Measurements from ENCODE around the gene HYAL1. TPM values are rescaled to one million over a fixed set of nuclear protein-coding genes. Genes with fewer than 3 reads are reported as not detected.

Gene HYAL1
- total and polyA plus RNA-seq, 2 experiments from 2014 or later: 0.20 TPM; not detected in 1

- DNase-seq: no peak
- 0 out of 2 replicates have a peak, but pooled peaks cover 8% of the 10 kb centered on the region for H3F3A ChIP-seq (ENCODE audit: insufficient read depth)
- H3K27me3 ChIP-seq (replicated peaks; ENCODE audit: insufficient read depth): no peaks in the 10 kb centered on the region
- peak overlapping the region; percentile 83 for H2AFZ ChIP-seq
- H4K20me1 ChIP-seq (ENCODE audit: insufficient read depth): no peaks in the 10 kb centered on the region
- peak overlapping the region; percentile 55; the same call in 1 of the 2 replicates for H3K9ac ChIP-seq
- H3K79me2 ChIP-seq (ENCODE audit: insufficient read depth): peaks cover 15% of the 10 kb centered on the region
- H3K4me2 ChIP-seq (ENCODE audit: unreplicated experiment): peak overlapping the region; percentile 100
- peaks cover 11% of the 10 kb centered on the region; the same call in 1 of the 2 replicates for H3K4me1 ChIP-seq (ENCODE audit: insufficient read depth)
- peak overlapping the region; percentile 76 for H3K4me3 ChIP-seq
- WGBS, 2 experiments (ENCODE audit: low coverage in 1 of 2, low lambda C conversion rate in 2 of 2, missing lambda C conversion rate in 2 of 2): 65 to 72% methylated on average over 8 of the region's 8 CpGs
- in situ Hi-C loops (cut with MboI): loop anchor here (10.0 kb wide), 1 partner anchor 190 kb away; no protein-coding TSS in a partner anchor
- H3K9me2 ChIP-seq (ENCODE audit: insufficient read depth): no peaks in the 10 kb centered on the region
- H3K36me3 ChIP-seq (ENCODE audit: low read depth): no peaks in the 10 kb centered on the region
- TF ChIP-seq EZH2phosphoT487 (IDR thresholded peaks at IDR 0.05; ENCODE audit: insufficient read depth, low read depth): no peak
- no peak for TF ChIP-seq EZH2 (IDR thresholded peaks at IDR 0.05; ENCODE audit: insufficient read depth, poor library complexity, severe bottlenecking)
- H3K27ac ChIP-seq: no peak overlapping the region
- H3K9me3 ChIP-seq (ENCODE audit: low read depth): no peaks in the 10 kb centered on the region
Measured at GRCh38 chr3:50345008-50345407, 41.6 kb upstream of the HYAL1 start.

GRCh38 chr3:50342813-50343633 lies 39.6 kb upstream of the HYAL1 start:
- WGBS, 2 experiments (ENCODE audit: low coverage in 1 of 2, low lambda C conversion rate in 2 of 2, missing lambda C conversion rate in 2 of 2): 85% methylated on average over 13 of the region's 13 CpGs
- no peak overlapping the region for H3K9ac ChIP-seq
- H3K4me2 ChIP-seq (ENCODE audit: unreplicated experiment): no peak overlapping the region
- H3K9me2 ChIP-seq (ENCODE audit: insufficient read depth): no peaks in the 10 kb centered on the region
- peaks cover 23% of the 10 kb centered on the region for H3K79me2 ChIP-seq (ENCODE audit: insufficient read depth)
- no peak overlapping the region for H3K27ac ChIP-seq
- no peak for DNase-seq
- H4K20me1 ChIP-seq (ENCODE audit: insufficient read depth): no peaks in the 10 kb centered on the region
- no peaks in the 10 kb centered on the region for H3K36me3 ChIP-seq (ENCODE audit: low read depth)
- peaks cover 25% of the 10 kb centered on the region for H3F3A ChIP-seq (ENCODE audit: insufficient read depth)
- in situ Hi-C loops (cut with MboI): loop anchor here (10.0 kb wide), 1 partner anchor 192 kb away; no protein-coding TSS in a partner anchor
- H3K4me3 ChIP-seq: no peak overlapping the region
- H3K4me1 ChIP-seq (ENCODE audit: insufficient read depth): peaks cover 24% of the 10 kb centered on the region
- H3K9me3 ChIP-seq (ENCODE audit: low read depth): no peaks in the 10 kb centered on the region
- TF ChIP-seq EZH2 (IDR thresholded peaks at IDR 0.05; ENCODE audit: insufficient read depth, poor library complexity, severe bottlenecking): no peak
- TF ChIP-seq EZH2phosphoT487 (IDR thresholded peaks at IDR 0.05; ENCODE audit: insufficient read depth, low read depth): no peak
- H2AFZ ChIP-seq: no peak overlapping the region
- no peaks in the 10 kb centered on the region for H3K27me3 ChIP-seq (replicated peaks; ENCODE audit: insufficient read depth)

- no peaks in the 10 kb centered on the region for H4K20me1 ChIP-seq (ENCODE audit: insufficient read depth)
- H3K4me3 ChIP-seq: no peak overlapping the region
- TF ChIP-seq EZH2 (IDR thresholded peaks at IDR 0.05; ENCODE audit: insufficient read depth, poor library complexity, severe bottlenecking) (no peak), EZH2phosphoT487 (IDR thresholded peaks at IDR 0.05; ENCODE audit: insufficient read depth, low read depth) (no peak)
- in situ Hi-C loops (cut with MboI): loop anchor here (10.0 kb wide), 1 partner anchor 193 kb away; no protein-coding TSS in a partner anchor
- no peak overlapping the region for H2AFZ ChIP-seq
- no peaks in the 10 kb centered on the region for H3K9me3 ChIP-seq (ENCODE audit: low read depth)
- no peak overlapping the region for H3K4me2 ChIP-seq (ENCODE audit: unreplicated experiment)
- H3F3A ChIP-seq (ENCODE audit: insufficient read depth): peaks cover 28% of the 10 kb centered on the region
- H3K9ac ChIP-seq: no peak overlapping the region
- no peak for DNase-seq
- no peaks in the 10 kb centered on the region for H3K27me3 ChIP-seq (replicated peaks; ENCODE audit: insufficient read depth)
- H3K9me2 ChIP-seq (ENCODE audit: insufficient read depth): no peaks in the 10 kb centered on the region
- peaks cover 25% of the 10 kb centered on the region for H3K4me1 ChIP-seq (ENCODE audit: insufficient read depth)
- 82 to 90% methylated on average over 9 to 13 of the region's 13 CpGs for WGBS, 2 experiments (ENCODE audit: low coverage in 1 of 2, low lambda C conversion rate in 2 of 2, missing lambda C conversion rate in 2 of 2)
- no peaks in the 10 kb centered on the region for H3K36me3 ChIP-seq (ENCODE audit: low read depth)
- H3K79me2 ChIP-seq (ENCODE audit: insufficient read depth): peaks cover 27% of the 10 kb centered on the region
- H3K27ac ChIP-seq: no peak overlapping the region
Measured at GRCh38 chr3:50341996-50342650, 38.7 kb upstream of the HYAL1 start.

GRCh38 chr3:50341537-50341936 lies 38.2 kb upstream of the HYAL1 start:
- peak overlapping the region; percentile 90 for H3K4me2 ChIP-seq (ENCODE audit: unreplicated experiment)
- no peaks in the 10 kb centered on the region for H3K9me3 ChIP-seq (ENCODE audit: low read depth)
- WGBS, 2 experiments (ENCODE audit: low coverage in 1 of 2, low lambda C conversion rate in 2 of 2, missing lambda C conversion rate in 2 of 2): 76 to 86% methylated on average over 9 of the region's 9 CpGs

More at GRCh38 chr3:50341537-50341936, 38.2 kb upstream of the HYAL1 start:
- in situ Hi-C loops (cut with MboI): loop anchor here (10.0 kb wide), 1 partner anchor 193 kb away; no protein-coding TSS in a partner anchor
- no peak for DNase-seq
- H3F3A ChIP-seq (ENCODE audit: insufficient read depth): peaks cover 27% of the 10 kb centered on the region
- peak overlapping the region; percentile 89 for H3K4me3 ChIP-seq
- H3K27me3 ChIP-seq (replicated peaks; ENCODE audit: insufficient read depth): no peaks in the 10 kb centered on the region
- peaks cover 25% of the 10 kb centered on the region for H3K4me1 ChIP-seq (ENCODE audit: insufficient read depth)
- no peaks in the 10 kb centered on the region for H4K20me1 ChIP-seq (ENCODE audit: insufficient read depth)
- TF ChIP-seq EZH2 (IDR thresholded peaks at IDR 0.05; ENCODE audit: insufficient read depth, poor library complexity, severe bottlenecking): no peak
- TF ChIP-seq EZH2phosphoT487 (IDR thresholded peaks at IDR 0.05; ENCODE audit: insufficient read depth, low read depth): no peak
- H3K9ac ChIP-seq: peak overlapping the region; percentile 92
- no peak overlapping the region for H3K27ac ChIP-seq
- peaks cover 32% of the 10 kb centered on the region for H3K79me2 ChIP-seq (ENCODE audit: insufficient read depth)
- H3K36me3 ChIP-seq (ENCODE audit: low read depth): no peaks in the 10 kb centered on the region
- H2AFZ ChIP-seq: no peak overlapping the region
- H3K9me2 ChIP-seq (ENCODE audit: insufficient read depth): no peaks in the 10 kb centered on the region

Data from GM23248 (cell line).